OCI-M2 (cell line): Measurements from ENCODE around the gene PLK5.

Source experiments
- DNase-seq: peaks from one replicate; lab custom pipeline; 2025; ENCODE audit not compliant: unreplicated experiment; lab: John Stamatoyannopoulos, UW

Gene PLK5

GRCh38 chr19:1554968-1555367 is 31.1 kb downstream of the PLK5 start:
- no peak for DNase-seq

GRCh38 chr19:1555487-1556389 is 31.9 kb downstream of the PLK5 start:
- no peak for DNase-seq

GRCh38 chr19:1556390-1557070 is 32.7 kb downstream of the PLK5 start:
- no peak for DNase-seq

GRCh38 chr19:1558552-1558951 is 34.7 kb downstream of the PLK5 start:
- no peak for DNase-seq

GRCh38 chr19:1560286-1560882 is 36.5 kb downstream of the PLK5 start:
- no peak for DNase-seq

- DNase-seq = no peak
Measured at GRCh38 chr19:1561236-1561842, 37.5 kb downstream of the PLK5 start.

GRCh38 chr19:1563251-1563650 is 39.4 kb downstream of the PLK5 start:
- no peak for DNase-seq

GRCh38 chr19:1566392-1567115 is 42.7 kb downstream of the PLK5 start:
- DNase-seq = no peak

- no peak for DNase-seq
Measured at GRCh38 chr19:1567116-1567847, 43.4 kb downstream of the PLK5 start.

GRCh38 chr19:1567848-1568227 is 44.0 kb downstream of the PLK5 start:
- no peak for DNase-seq

- no peak for DNase-seq
Measured at GRCh38 chr19:1568320-1569019, 44.6 kb downstream of the PLK5 start, which contains the start of gene MEX3D. TSS of gene MEX3D (minus strand) at chr19:1568325. CDS start at chr19:1568058, 267 bp downstream.

GRCh38 chr19:1569997-1570396 is 46.1 kb downstream of the PLK5 start:
- DNase-seq = no peak

GRCh38 chr19:1570836-1571235 is 47.0 kb downstream of the PLK5 start:
- no peak for DNase-seq

GRCh38 chr19:1571358-1571757 is 47.5 kb downstream of the PLK5 start:
- DNase-seq = no peak

GRCh38 chr19:1572795-1573194 is 48.9 kb downstream of the PLK5 start:
- no peak for DNase-seq

GRCh38 chr19:1574354-1575136 is 50.7 kb downstream of the PLK5 start:
- DNase-seq = no peak

- no peak for DNase-seq
Measured at GRCh38 chr19:1575323-1576241, 51.7 kb downstream of the PLK5 start.
